Activated naive CD4-positive, alpha-beta T cell treated with Interleukin-2 at 50 U/mL for 16 hours (primary cell): ENCODE measurements around the gene CIAO3.
"Not testable (repeated sequence)": the region's sequence is repeated elsewhere in the genome, so short reads cannot be mapped to it uniquely, and the experiment has no call there.

Source experiments
- DNase-seq: peaks from one replicate; pipeline ENCODE4 v3.0.0-alpha.2; 2020

The CIAO3 gene

GRCh38 chr16:759110-759910, 18.5 kb upstream of the CIAO3 start:
- DNase-seq: no peak

GRCh38 chr16:756428-756827, 15.6 kb upstream of the CIAO3 start:
- no peak for DNase-seq

- DNase-seq: no peak
Measured at GRCh38 chr16:754656-755055, 13.9 kb upstream of the CIAO3 start.

- not testable (repeated sequence) for DNase-seq
Measured at GRCh38 chr16:754121-754607, 13.4 kb upstream of the CIAO3 start.

GRCh38 chr16:752007-752312, 11.2 kb upstream of the CIAO3 start:
- DNase-seq: no peak

- no peak for DNase-seq
Measured at GRCh38 chr16:751152-752006, 10.6 kb upstream of the CIAO3 start.

- no peak for DNase-seq
Measured at GRCh38 chr16:750485-750884, 9.7 kb upstream of the CIAO3 start.

- no peak for DNase-seq
Measured at GRCh38 chr16:749010-749409, 8.2 kb upstream of the CIAO3 start.

GRCh38 chr16:747978-748746, 7.4 kb upstream of the CIAO3 start:
- DNase-seq: no peak

GRCh38 chr16:746637-747036, 5.8 kb upstream of the CIAO3 start:
- DNase-seq: no peak

GRCh38 chr16:745739-746138, 4.9 kb upstream of the CIAO3 start:
- DNase-seq: no peak

- no peak for DNase-seq
Measured at GRCh38 chr16:743794-744500, 3.1 kb upstream of the CIAO3 start.

- DNase-seq: not testable (repeated sequence)
Measured at GRCh38 chr16:742894-743293, 2.1 kb upstream of the CIAO3 start.

- no peak for DNase-seq
Measured at GRCh38 chr16:741986-742629, 1.3 kb upstream of the CIAO3 start.

- DNase-seq: no peak
Measured at GRCh38 chr16:740459-740763, 386 bp downstream of the CIAO3 start.

- DNase-seq: no peak
Measured at GRCh38 chr16:739560-740458, 988 bp downstream of the CIAO3 start.

GRCh38 chr16:736936-737481, 3.8 kb downstream of the CIAO3 start:
- no peak for DNase-seq

GRCh38 chr16:735982-736453, 4.8 kb downstream of the CIAO3 start:
- peak; percentile 56 for DNase-seq

GRCh38 chr16:734981-735881, 5.6 kb downstream of the CIAO3 start:
- DNase-seq: no peak
